GM18498 (cell line): ENCODE data around the gene LAMC2.
"Not testable (repeated sequence)": the region's sequence is repeated elsewhere in the genome, so short reads cannot be mapped to it uniquely, and the experiment has no call there.

Experiments used
- ATAC-seq: cut with Tn5 transposase; IDR thresholded peaks from one replicate; pipeline ENCODE4 v1.9.1; 2021; ENCODE audit warnings: mild to moderate bottlenecking, moderate library complexity; ENCODE audit not compliant: unreplicated experiment

The LAMC2 gene

GRCh38 chr1:183251959-183252450 is 65.9 kb downstream of the LAMC2 start:
- ATAC-seq, result no peak

DNA sequence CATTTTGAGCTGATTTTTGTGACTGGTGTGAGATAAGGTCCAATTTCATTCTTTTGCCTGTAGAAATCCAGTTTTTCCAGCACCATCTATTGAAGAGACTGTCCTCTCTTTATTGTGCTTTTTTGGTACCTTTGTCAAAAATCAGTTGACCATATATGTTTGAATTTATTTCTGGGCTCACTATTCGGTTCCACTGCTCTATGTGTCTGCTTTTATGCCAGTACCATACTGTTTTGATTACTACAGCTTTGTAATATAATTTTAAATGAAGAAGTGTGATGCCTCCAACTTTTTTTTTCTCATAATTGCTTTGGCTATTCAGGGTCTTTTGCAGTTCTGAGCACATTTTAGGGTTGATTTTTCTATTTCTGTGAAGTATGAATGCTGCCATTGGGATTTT is 69.0 kb downstream of the LAMC2 start:
- ATAC-seq, result no peak

DNA sequence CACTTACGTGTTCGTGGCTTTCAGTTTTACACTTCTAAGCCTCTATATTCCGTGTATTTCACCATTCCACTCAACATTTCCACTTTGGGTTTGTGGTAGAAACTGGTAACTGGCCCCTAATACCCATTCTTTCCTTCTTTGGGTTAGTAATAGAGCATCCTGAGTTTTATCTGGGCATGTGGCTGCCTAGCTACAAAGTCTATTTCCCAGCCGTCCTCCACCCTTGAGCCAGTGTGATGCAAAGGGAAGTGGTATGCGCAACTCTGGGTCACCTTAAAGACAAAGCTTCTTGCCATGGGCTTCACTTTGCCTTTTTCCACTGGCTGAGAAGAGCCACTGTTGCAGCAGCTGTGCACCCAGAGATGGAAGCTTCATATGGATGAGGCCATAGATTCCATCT is 73.9 kb downstream of the LAMC2 start:
- ATAC-seq, result no peak

GRCh38 chr1:183262628-183263200 is 76.7 kb downstream of the LAMC2 start:
- ATAC-seq, result no peak

- no peak for ATAC-seq
These were observed 78.0 kb downstream of the LAMC2 start for GRCh38 chr1:183263886-183264602.

DNA sequence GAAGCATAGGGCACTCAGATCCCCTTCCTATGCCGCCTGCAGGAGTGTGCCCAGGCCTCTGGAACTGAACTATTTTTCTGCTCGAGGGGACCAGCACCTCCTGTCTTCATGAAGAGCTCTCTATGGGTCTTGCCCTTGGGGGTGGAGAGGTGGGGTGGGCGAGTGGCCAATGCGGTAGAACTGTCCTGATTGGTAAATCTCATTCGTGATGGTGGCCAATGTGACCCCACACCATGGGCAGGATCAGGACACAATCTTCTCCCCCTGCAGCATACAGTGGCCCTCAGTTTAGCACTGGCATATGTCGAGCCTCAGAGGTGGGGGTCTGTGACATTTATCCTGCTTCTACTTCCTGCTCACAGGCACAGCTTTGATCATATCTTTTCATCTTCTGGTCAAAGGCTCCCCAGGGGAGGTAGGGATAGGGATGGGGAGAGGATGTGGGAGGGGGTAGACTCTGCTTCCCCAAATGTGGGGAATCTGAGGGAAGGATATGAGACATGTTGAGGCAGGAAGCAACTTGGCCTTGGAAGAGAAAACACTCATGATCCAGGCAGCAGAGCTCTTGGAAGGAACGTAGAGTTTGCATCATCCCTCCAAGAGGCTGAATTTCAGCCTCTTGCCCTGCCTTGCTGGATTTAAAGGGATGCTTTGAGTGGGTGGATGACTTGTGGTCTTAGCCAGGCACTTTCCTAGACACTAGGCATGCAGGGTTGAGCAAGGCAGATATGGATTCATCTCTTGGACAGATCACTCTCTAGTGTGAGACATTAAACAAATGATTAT is 81.8 kb downstream of the LAMC2 start:
- ATAC-seq, result no peak

GRCh38 chr1:183270541-183271141 is 84.6 kb downstream of the LAMC2 start:
- no peak for ATAC-seq

- ATAC-seq, result no peak
These were observed 86.4 kb downstream of the LAMC2 start for GRCh38 chr1:183272390-183272848.

DNA sequence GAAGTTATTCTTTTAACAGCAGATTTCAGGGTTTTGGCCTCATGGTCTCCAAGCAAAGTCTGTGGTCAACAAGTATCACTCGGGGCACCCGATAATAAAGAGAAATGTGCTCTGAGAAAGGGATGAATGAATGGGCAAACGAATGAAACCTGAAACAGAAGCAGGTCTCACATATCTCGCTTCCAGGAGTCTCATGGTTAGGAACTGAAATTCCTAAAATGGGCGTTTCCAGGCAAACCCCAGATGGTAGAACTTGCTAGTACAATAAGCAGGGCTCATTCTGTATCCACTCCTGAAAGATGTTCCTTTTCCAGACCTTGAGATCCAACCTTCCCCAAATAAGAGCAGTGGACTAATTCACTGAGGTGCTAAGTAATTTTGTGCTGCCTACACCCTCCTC is 87.2 kb downstream of the LAMC2 start:
- no peak for ATAC-seq

- ATAC-seq, result not testable (repeated sequence)
These were observed 87.9 kb downstream of the LAMC2 start for GRCh38 chr1:183273984-183274383.

DNA sequence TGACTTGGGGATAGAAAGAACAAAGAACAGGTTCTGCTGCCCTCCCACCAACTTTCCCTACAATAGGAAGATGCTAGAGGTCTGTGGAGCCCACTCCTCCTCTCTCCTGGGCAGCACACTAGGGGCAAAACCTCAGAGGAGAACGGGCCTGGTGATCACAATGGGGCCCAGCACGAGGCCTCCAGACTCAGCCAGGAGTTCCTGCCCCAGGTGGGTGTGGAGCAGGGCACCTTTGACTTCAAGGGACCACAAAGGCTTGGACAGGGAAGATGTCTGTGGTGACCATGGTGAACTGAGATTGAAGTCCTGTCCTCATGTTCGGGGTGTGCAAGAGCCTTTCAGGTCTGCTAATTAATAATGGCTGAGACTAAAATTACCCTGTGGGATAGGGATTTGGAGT is 88.8 kb downstream of the LAMC2 start:
- no peak for ATAC-seq

DNA sequence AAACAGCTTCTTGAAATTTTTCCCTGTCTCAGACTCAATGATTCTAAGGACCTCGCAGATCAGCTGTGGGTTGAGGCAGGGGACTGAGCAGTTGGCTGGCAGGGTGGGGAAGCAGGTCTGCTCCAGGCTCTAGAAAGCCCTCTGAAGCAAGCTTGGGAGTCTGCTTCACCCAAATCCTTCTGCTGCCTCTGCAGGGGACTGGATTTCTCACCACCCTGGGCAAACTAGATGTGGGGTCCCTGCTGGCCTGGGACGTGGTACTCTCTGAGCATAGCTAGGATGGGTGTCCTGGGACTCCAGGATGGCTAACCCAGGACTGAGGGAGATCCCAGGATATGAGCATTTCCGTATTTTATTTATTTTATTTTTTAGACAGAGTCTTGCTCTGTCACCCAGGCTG is 89.3 kb downstream of the LAMC2 start:
- ATAC-seq, result no peak

DNA sequence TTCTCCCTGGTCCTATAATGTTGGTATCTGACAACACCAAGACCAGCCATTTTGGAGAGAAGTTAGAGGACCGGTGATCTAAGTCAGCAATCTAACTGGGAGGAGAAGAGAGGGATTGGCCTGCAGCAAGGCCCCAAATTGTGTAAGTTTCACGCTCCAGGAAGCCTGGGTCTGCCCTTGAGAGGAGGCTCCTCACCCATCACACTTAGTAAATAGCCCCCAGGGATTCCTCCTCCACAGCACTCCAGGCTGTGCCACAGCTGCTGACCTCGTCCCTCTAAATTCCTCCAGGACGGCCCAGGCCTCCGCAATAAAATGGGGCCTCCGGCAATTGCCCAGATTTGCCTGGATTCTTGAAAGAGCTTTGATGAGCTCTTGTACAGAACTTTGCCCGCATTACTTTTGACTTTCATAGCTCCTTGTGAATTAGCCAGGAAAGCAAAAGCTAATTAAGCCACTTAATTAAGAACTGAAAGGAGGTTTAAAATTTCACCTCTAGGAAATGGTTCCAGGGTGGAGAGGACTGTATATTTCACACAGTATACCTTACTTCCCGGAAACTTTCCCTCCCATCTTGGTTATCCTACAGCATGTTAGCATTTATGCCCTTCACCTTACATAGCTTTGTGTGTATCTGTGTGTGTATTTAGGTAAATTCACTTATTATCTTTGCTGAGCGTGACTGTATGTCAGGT is 90.5 kb downstream of the LAMC2 start:
- ATAC-seq, result no peak

- no peak for ATAC-seq
These were observed 92.0 kb downstream of the LAMC2 start for GRCh38 chr1:183277821-183278738.

- ATAC-seq, result no peak
These were observed 92.9 kb downstream of the LAMC2 start for GRCh38 chr1:183278739-183279591.

DNA sequence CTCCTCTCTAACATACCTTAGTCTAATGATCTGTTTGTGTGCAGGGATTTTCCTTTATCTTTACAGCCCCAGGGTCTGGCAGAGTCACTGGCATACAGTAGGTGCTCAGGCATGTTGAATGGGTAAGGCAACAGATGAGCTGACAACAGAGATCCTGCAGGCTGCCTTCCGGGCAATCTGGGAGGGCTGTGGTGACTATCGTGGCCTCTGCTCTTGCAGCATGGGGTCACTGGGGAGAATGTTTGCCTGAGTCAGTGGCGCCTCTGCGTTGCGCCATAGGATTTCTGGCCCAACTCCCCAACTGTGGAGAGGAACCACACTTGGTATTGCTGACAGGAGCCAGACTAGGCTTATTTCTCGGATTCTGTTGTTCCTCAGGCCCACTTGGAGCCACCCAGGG is 93.8 kb downstream of the LAMC2 start:
- ATAC-seq, result no peak

GRCh38 chr1:183281039-183281438 is 95.0 kb downstream of the LAMC2 start:
- ATAC-seq, result no peak

DNA sequence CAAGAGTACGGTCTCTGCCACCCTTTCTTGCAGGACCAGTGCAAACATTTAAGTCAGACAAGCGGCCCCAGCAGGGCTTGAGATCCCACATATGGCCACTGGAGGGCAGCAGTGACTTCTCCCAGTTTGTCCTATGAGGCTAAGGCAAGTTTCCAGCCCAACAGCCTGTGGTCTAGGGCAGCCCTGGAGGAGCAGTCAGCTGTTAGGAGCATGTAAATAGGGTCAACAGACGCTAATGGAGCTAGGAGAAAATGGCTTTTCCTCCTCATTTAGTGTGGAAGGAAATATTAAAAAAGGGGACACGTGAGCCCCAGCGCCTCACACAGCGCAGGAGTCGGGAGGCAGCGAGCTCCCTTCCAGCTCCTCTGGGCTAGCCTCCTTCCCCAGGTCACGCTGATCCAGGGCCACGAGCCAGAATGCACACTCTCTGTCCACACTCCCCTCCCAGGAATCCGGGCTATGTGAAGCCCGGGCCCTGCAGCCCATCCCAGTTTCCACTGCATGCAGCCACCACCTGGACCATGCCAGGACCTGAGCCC is 95.6 kb downstream of the LAMC2 start:
- ATAC-seq, result peak; percentile 74
